Sigmoid colon (tissue), 7 donors: Measurements from ENCODE around the gene PLCB2. TPM values are rescaled to one million over a fixed set of nuclear protein-coding genes. Genes with fewer than 3 reads are reported as not detected.
A peak's percentile ranks its signal among the peaks of the same experiment; 100 is the strongest.

ENCODE experiments used
- DNase-seq: peaks from one replicate; pipeline ENCODE4 v3.0.0-alpha.2; 2019
- H3K27ac ChIP-seq, 4 donors: fragments of 200-600 bp; sonication (generic); one replicate each; pipeline ENCODE4 v1.5.1; 2016 to 2019; ENCODE audit warnings: mild to moderate bottlenecking in 1 of 4
- H3K27me3 ChIP-seq, 3 donors: fragments of 200-600 bp; sonication (generic); one replicate each; pipeline ENCODE4 v1.5.1; 2019; ENCODE audit warnings: mild to moderate bottlenecking in 1 of 3
- H3K36me3 ChIP-seq, 4 donors: fragments of 200-600 bp; sonication (generic); one replicate each; pipeline ENCODE4 v1.5.1; 2016 to 2019
- H3K4me1 ChIP-seq, 4 donors: fragments of 200-600 bp; sonication (generic); one replicate each; pipeline ENCODE4 v1.5.1; 2017 to 2019
- H3K4me3 ChIP-seq, 4 donors: fragments of 200-600 bp; sonication (generic); one replicate each; pipeline ENCODE4 v1.5.1; 2017 to 2019; ENCODE audit warnings: mild to moderate bottlenecking in 2 of 4, moderate library complexity in 1 of 4
- H3K9me3 ChIP-seq, 4 donors: fragments of 200-600 bp in 3 of 4; sonication (generic) in 3 of 4; one replicate each; pipeline versions ENCODE4 v1.5.1 to v1.6.1; 2013 to 2019
- EP300 ChIP-seq, 4 donors: sonication (generic); formaldehyde crosslinking; IDR thresholded peaks; one replicate each; pipeline ENCODE4 v1.6.1; 2017; ENCODE audit warnings: antibody characterized with exemption in 4 of 4
- POLR2A ChIP-seq, 2 donors: fragments of 450-650 bp; IDR thresholded peaks; one replicate each; pipeline ENCODE4 v1.6.1; 2016; ENCODE audit warnings: antibody characterized with exemption in 2 of 2, mild to moderate bottlenecking in 2 of 2, moderate library complexity in 2 of 2
- POLR2AphosphoS5 ChIP-seq, 4 donors: sonication (generic); formaldehyde crosslinking; IDR thresholded peaks; one replicate each; pipeline ENCODE4 v1.6.1; 2017; ENCODE audit warnings: antibody characterized with exemption in 4 of 4
- WGBS, 2 donors: extraction: QIAGEN DNeasy Blood & Tissue Kit; methylation state at CpG; one replicate each; pipeline ENCODE4 v1.1.7; 2013; 5-methylcytosine and 5-hydroxymethylcytosine counted together
- intact Hi-C: fragments of 100-400 bp; cut with DNase I; formaldehyde crosslinking; loops from one replicate; pipeline ENCODE4 v1.15.1; 2023
- polyA plus RNA-seq, 3 donors: library from polyadenylated mRNA; stranded (reverse); fragments of 200-250 nt; gene quantifications; one replicate each; pipeline ENCODE4 v1.2.3, GENCODE V29; 2013
- total RNA-seq, 4 donors: library from RNA; depleted of rRNA; stranded (reverse); fragments of >200 nt; gene quantifications; one replicate each; pipeline ENCODE4 v1.1.0, GENCODE V29; 2016
- TF ChIP-seq, protein P1 (sequence below), 4 experiments: fragments of 450-650 bp in 3 of 4; fragments of 200-600 bp in 1 of 4; IDR thresholded peaks; one replicate each; pipeline ENCODE4 v1.5.1; 2016 to 2019; ENCODE audit warnings: antibody characterized with exemption in 4 of 4, mild to moderate bottlenecking in 3 of 4, moderate library complexity in 2 of 4
- donor health status: healthy with polysubstance abuse.
- donor health status: Bipolar disorder and iron deficiency.
- donor health status: healthy.

Gene PLCB2
- total and polyA plus RNA-seq, 7 donors: 2.4 to 27.5 (median 7.2) TPM

DNA sequence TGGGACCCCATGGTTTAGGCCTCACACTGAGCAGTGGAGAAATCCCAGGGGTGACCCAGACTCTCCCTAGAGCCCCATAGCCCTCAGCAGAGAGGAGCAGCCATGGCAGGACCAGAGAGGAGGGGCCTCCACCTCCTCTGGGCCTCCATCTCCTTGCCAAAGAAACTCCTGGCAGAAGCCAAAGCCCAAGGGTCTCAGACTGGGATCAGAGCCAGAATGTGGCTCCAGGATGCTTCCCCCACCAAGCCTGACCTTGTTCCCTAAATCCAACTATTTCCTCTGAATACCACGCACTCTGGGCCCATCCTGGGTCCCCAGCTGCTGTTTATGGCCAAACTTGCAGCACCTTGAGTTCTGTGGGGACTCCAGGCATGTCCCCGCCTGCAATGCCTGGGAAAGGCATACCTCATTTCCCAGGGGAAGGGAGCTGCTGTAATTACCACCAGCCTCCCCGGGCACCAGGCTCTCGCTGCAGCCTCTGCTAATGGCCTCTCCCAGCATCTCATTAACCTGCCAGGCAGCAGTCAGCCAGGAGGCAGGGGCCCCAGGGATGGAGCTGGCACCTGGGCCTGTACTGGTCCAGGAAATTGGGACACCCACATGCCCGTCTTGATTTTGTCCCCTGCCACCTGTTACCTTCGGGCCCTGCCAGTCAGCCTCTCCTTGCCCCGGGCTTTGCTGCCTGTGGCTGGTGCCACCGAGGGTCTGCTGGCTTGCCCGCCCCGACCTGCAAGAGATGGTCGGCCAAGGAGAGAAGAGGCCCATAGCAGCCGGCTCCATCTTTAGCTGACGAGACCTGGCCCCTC is 28.4 kb upstream of the PLCB2 start:
- DNase-seq: no peak
- Histone ChIP-seq H3K4me3 (no peak overlapping the region), H3K4me1 (peaks cover 0 to 100% (median 99%) of the 10 kb centered on the region in 4 donors), H3K27me3 (no peaks in the 10 kb centered on the region), H3K36me3 (peaks cover 17 to 28% (median 21%) of the 10 kb centered on the region in 4 donors), H3K27ac (peak overlapping the region; percentile 97 to 99 (median 99)), H3K9me3 (no peaks in the 10 kb centered on the region)
- WGBS, 2 donors: 82 to 92% methylated on average over 13 of the region's 13 CpGs
- TF ChIP-seq, protein P1, sequence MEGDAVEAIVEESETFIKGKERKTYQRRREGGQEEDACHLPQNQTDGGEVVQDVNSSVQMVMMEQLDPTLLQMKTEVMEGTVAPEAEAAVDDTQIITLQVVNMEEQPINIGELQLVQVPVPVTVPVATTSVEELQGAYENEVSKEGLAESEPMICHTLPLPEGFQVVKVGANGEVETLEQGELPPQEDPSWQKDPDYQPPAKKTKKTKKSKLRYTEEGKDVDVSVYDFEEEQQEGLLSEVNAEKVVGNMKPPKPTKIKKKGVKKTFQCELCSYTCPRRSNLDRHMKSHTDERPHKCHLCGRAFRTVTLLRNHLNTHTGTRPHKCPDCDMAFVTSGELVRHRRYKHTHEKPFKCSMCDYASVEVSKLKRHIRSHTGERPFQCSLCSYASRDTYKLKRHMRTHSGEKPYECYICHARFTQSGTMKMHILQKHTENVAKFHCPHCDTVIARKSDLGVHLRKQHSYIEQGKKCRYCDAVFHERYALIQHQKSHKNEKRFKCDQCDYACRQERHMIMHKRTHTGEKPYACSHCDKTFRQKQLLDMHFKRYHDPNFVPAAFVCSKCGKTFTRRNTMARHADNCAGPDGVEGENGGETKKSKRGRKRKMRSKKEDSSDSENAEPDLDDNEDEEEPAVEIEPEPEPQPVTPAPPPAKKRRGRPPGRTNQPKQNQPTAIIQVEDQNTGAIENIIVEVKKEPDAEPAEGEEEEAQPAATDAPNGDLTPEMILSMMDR (IDR thresholded peaks at IDR 0.05): no peak
- TF ChIP-seq POLR2A (IDR thresholded peaks at IDR 0.05): no peak
- TF ChIP-seq EP300 (IDR thresholded peaks at IDR 0.05): no peak
- TF ChIP-seq POLR2AphosphoS5 (IDR thresholded peaks at IDR 0.05): peak in 1 of 4 donors; percentile 4
- intact Hi-C loops: loop anchor here (10.0 kb wide), 1 partner anchor 861 kb away; no protein-coding TSS in a partner anchor

DNA sequence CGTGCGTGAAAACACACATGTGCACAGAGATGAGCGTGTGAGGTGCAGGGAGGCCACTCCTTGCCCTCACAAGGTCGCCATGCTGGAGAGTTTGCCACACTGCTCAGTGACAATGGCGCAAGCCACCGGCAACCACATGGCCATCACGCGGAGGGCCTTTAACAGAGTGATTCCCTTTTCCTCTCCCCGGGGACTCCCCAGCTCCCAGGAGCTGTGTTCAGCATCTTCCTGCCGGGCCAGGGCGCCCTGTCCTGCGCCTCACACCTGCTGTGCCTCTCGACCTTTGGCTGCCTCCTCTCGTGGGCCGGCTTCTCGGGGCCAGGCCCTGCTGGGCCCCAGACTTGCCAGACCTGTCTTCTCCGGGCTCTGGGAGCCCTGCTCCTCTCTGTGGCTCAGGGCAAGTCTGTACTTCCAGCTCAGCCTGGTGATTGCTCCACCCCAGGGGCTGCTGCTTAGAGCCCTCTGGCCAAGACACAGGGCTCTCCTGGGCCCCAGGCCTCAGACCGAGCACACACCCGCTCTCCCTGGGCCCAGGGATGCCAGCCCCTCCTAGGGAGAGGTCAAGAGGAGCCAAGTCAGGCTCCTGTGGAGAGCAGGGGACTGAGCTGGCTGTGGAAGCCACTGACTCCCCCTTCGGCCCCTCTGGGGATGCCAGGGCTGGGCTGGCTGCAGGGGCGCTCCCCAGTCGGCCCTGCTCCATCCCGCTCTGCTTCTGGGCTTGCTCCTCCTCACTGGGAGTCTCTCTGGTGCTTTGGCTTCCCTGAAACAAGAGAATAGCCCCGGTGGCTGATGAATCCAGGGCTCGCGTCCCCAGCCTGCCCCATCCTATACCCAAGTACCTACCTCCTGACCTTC is 27.4 kb upstream of the PLCB2 start:
- H3K4me3 ChIP-seq: no peak overlapping the region
- no peaks in the 10 kb centered on the region for H3K27me3 ChIP-seq
- peaks cover 0 to 100% (median 100%) of the 10 kb centered on the region in 4 donors for H3K4me1 ChIP-seq
- TF ChIP-seq POLR2A (IDR thresholded peaks at IDR 0.05) (no peak), POLR2AphosphoS5 (IDR thresholded peaks at IDR 0.05) (no peak), EP300 (IDR thresholded peaks at IDR 0.05) (no peak)
- TF ChIP-seq, protein P1 (IDR thresholded peaks at IDR 0.05): no peak
- intact Hi-C loops: loop anchor here (5.0 to 10.0 kb wide), 2 partner anchors 233 to 860 kb away; no protein-coding TSS in a partner anchor
- H3K9me3 ChIP-seq: no peaks in the 10 kb centered on the region
- H3K27ac ChIP-seq: peak overlapping the region; percentile 97 to 99 (median 99)
- no peak for DNase-seq
- peaks cover 17 to 28% (median 21%) of the 10 kb centered on the region in 4 donors for H3K36me3 ChIP-seq
- 74 to 80% methylated on average over 26 of the region's 26 CpGs for WGBS, 2 donors

DNA sequence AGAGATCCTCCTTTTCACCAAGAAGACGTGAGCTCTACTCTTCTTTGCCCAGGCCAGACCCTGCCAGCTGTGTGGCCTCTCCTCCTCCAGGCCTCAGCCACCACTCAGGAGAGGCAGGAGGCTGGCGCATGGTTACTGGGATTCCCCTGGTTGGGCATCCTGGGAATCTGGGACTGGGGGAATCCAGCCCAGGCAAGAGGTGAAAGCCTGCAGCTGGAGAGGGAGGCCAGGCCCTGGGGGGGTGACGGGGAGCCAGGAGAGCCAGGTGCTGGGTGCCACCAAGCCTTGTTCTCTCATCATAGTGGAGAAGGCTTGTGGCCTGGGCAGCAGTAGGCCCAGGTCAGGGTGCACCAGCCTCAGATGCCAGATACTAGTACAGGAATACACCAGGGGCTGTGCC is 26.8 kb upstream of the PLCB2 start:
- Histone ChIP-seq H3K4me1 (peaks cover 0 to 100% (median 100%) of the 10 kb centered on the region in 4 donors), H3K9me3 (no peaks in the 10 kb centered on the region), H3K27me3 (no peaks in the 10 kb centered on the region), H3K4me3 (no peak overlapping the region), H3K27ac (peak overlapping the region; percentile 97 to 99 (median 99)), H3K36me3 (peaks cover 17 to 28% (median 21%) of the 10 kb centered on the region in 4 donors)
- no peak for DNase-seq
- intact Hi-C loops: loop anchor here (5.0 to 10.0 kb wide), 2 partner anchors 232 to 860 kb away; no protein-coding TSS in a partner anchor
- WGBS, 2 donors: 73 to 87% methylated on average over 3 of the region's 3 CpGs
- TF ChIP-seq EP300 (IDR thresholded peaks at IDR 0.05) (peak in 1 of 4 donors; percentile 5), POLR2A (IDR thresholded peaks at IDR 0.05) (no peak)

DNA sequence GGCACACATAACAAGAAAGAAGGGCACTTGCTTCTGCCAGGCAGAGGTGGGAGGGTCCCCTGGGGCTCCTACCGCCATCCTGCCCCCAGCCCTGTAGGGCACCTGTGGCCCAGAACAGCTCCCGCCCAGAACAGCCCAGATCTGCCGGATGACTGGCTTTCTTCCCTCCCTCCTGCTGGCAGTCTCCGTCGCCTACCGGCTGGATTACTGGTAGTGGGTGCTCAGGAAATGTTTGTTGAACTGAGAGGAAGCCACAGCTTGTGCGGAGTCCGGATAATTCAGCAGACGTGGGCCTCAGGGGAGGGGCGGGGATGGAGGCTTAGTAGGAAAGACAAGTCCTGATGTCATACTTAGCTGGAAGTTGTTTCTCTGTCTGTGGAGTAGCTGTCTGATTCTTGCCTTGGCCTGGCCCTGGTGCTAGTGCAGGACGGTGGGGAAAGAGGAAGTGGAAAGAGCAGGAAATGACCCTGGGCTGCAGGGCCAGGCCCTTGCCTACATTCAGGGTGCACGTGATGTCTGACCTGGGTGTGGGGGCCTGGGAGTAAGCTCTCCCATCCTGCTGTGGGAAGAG is 26.3 kb upstream of the PLCB2 start:
- Histone ChIP-seq H3K9me3 (no peaks in the 10 kb centered on the region), H3K4me3 (no peak overlapping the region), H3K27ac (peak overlapping the region; percentile 97 to 99 (median 99)), H3K27me3 (no peaks in the 10 kb centered on the region), H3K4me1 (peaks cover 0 to 100% (median 100%) of the 10 kb centered on the region in 4 donors), H3K36me3 (peaks cover 17 to 28% (median 21%) of the 10 kb centered on the region in 4 donors)
- intact Hi-C loops: loop anchor here (5.0 to 10.0 kb wide), 2 partner anchors 232 to 859 kb away; no protein-coding TSS in a partner anchor
- WGBS, 2 donors: 23 to 54% methylated on average over 12 of the region's 12 CpGs
- TF ChIP-seq, protein P1 (IDR thresholded peaks at IDR 0.05): no peak
- TF ChIP-seq POLR2A (IDR thresholded peaks at IDR 0.05) (no peak), EP300 (IDR thresholded peaks at IDR 0.05) (peak in 1 of 4 donors; percentile 12), POLR2AphosphoS5 (IDR thresholded peaks at IDR 0.05) (peak; percentile 10 to 59 (median 50))
- peak; percentile 88 for DNase-seq
